Stimulated activated naive CD4-positive, alpha-beta T cell (primary cell): ENCODE data around the gene CLUH.
"Not testable (repeated sequence)": the region's sequence is repeated elsewhere in the genome, so short reads cannot be mapped to it uniquely, and the experiment has no call there.

Source experiments
- DNase-seq, 6 experiments: peaks; one replicate each; lab custom pipeline; 2025; lab: John Stamatoyannopoulos, UW

Gene CLUH

GRCh38 chr17:2701161-2701995, 10.2 kb downstream of the CLUH start:
- no peak for DNase-seq

DNA sequence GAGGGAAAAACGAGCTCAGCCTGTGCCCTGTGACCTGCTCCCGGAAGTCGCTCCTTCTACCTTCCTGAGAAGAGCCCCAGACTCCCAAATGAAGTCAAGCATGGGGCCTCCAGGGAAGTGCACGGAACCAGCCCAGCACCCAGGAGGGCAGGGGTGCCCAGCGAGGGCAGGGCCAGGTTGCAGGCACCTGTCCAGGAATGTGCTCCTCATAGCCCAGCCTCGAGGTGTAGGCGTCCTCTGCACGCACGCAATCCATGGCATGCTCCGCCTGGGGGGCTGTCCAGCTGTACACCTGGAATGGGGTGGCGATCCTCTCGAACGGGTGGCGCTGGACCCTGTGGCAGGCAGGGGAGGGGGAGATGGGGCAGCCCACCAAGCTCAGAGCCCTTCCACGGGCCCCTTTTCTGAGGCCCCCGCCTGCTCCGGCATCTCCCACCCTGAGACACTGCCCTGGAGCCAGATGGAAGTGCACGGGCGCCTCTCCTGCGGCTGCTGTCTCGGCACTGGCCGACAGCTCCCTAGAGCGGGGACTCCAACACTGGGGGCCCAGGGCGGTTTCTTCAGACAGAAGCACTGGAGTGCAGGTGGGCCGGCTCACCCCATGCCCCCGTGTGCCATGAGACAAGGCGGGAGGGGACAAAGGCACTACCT, 10.9 kb downstream of the CLUH start:
- no peak for DNase-seq

DNA sequence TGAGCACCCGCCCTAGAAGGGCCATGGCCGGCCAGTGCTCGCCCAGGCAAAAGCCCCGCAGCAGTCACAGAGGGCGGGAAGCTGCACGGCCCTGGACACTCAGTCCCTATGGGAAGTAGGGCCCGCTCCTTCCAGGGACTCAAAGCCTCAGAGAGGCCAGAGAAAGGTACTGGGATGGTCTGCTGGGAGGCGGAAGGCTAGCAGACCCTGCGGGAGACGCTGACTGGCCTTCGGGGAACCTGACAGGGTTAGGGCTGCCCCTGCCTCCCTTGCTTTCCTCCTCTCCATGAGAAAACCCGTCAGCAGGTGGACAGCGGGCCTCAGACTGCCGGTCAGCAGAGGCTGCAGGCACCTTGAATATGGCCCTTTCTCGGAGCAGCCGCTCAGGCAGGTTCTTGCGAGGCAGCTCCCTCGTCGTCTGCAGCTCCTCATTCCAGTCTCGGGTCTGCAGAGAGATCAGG, 11.5 kb downstream of the CLUH start:
- no peak for DNase-seq

- DNase-seq, result not testable (repeated sequence)
These were observed 12.3 kb downstream of the CLUH start for GRCh38 chr17:2699216-2699805.

- no peak for DNase-seq
These were observed 13.9 kb downstream of the CLUH start for GRCh38 chr17:2697611-2698162.

- DNase-seq, result no peak
These were observed 15.4 kb downstream of the CLUH start for GRCh38 chr17:2695961-2696760.

DNA sequence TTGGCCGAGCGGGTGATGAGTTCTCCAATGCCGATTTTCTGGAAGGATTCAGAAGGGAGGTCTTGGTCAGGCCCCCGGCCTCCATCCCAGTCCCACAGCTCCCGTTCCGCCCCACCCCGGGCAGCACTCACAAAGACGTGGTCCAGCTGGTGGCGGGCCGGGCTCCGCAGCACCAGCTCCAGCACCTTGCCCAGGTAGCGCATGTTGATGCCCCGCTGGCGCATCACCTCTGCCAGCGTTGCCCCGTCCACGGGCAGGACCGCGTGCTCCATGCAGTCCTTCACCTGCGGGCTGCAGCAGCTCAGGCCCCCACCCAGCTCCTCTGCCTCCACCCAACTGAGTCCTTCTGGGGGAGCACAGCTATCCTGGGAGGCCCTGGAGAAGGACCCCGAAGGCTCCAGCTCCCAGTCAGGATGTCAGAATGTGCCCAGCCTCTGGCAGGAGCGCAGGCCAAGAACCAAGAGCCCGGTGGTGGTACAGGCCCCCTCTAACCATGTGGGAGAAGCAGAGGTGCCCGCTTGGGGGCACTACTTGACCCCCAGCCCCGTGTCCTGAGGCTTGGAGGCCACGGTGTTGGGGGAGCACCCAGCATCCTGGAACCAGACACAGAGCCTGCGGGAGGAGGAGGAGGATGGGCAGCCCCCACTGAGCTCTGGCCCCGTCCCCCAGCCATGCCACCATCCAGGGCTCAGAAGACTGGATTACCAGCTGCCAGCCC, 16.2 kb downstream of the CLUH start:
- no peak for DNase-seq

GRCh38 chr17:2694381-2695242, 17.0 kb downstream of the CLUH start:
- no peak for DNase-seq

DNA sequence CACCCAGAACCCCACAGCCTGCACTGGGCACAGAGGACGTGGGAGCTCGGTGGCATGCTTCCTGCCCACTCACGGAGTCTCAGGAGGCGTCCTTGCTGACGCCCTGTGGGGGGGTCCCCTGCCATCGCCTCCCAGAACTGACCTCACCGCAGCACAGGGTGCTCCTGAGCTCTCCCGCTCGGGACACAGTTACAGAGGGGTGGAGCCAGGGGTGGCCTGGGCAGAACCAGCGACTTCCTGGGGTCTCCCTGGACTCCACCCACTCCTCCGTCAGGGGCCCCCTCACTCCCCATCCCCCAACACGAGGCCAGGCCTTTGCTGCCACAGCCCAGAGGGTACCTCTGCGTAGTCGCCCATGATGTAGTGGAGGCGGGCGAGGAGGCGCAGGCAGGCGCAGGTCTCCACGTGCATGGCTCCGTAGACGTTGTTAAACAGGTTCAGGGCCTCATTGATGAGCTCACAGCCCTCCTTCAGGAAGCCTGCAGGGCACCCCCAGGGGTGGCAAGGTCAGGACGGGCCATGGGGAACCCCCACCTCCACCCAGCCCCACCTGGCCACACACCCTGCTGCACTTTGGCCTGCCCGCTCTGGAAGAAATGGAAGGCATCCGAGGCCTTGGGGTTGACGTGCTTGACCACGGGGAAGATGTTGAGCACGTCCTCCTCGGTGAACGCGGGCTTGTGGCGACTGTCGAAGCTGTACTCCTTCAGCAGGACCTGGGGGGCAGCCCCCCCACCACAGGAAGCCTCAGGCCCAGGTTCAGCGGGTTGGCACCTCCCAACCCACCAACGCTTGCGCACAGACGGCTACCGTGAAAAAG, 17.8 kb downstream of the CLUH start:
- no peak for DNase-seq

- DNase-seq, result no peak
These were observed 18.8 kb downstream of the CLUH start for GRCh38 chr17:2692781-2693135.

GRCh38 chr17:2691965-2692780, 19.4 kb downstream of the CLUH start:
- no peak for DNase-seq

GRCh38 chr17:2691069-2691871, 20.3 kb downstream of the CLUH start:
- DNase-seq, result no peak

DNA sequence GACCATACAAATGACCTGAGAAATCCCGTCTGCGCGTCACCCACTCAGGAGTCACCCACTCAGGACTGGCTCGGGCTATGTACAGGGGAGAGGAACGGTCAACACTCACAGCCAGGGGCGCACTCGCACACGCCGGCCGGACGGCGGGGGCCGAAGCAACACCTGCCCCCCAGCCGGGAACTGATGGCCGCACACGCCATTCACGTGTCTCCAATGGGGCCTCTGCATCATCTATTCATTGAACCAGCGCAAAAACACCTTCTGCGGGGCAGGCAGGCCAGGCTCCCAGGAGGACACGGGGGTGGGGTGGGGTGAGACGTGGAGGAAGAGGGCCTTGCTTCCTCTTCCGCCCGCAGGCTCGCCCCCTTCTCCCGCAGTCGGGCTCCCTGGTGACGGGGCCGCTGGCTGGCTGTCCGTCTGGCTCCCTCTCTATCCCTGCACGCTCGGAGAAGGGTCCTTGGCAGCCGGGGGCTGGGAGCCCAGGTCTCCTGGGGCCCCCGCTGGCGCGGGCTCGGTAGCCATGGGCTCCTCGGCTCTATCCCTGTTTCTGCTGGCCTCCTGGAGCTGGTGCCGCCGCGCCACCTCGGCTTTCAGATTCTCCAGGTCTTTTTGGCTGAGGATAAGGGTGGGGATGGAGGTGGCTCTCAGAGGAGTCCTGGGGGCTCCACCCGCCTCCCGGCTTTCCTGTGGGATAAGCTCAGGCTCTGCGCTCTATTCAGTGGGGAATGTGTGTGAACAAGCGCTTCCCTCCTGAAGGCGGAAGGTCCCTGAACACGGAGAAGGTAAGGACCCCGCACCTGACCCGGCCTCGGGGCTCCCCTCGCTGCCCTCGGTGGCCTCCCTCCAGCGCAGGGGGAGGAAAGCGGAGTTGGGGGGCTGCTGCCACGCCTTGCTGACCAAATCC, 21.1 kb downstream of the CLUH start:
- DNase-seq, result no peak

GRCh38 chr17:2689411-2690164, 22.0 kb downstream of the CLUH start:
- no peak for DNase-seq

GRCh38 chr17:2688351-2689342, 22.9 kb downstream of the CLUH start:
- DNase-seq, result no peak
